Measurements from ENCODE around the gene CR1.
"Not testable (repeated sequence)": the region's sequence is repeated elsewhere in the genome, so short reads cannot be mapped to it uniquely, and the experiment has no call there.

Gene CR1

GRCh38 chr1:207581496-207582153 lies 85.7 kb downstream of the CR1 start:
- DNase-seq: no peak

- not testable (repeated sequence) for DNase-seq
These were observed 93.5 kb downstream of the CR1 start for GRCh38 chr1:207589506-207589905.

DNA sequence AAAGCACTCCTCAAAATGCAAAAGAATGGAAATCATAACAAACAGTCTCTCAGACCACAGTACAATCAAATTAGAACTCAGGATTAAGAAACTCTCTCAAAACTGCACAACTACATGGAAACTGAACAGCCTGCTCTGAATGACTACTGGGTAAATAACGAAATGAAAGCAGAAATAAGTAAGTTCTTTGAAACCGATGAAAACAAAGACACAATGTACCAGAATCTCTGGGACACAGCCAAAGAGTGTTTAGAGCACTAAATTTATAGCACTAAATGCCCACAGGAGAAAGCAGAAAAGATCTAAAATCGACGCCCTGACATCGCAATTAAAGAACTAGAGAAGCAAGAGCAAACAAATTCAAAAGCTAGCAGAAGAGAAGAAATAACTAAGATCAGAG lies 95.2 kb downstream of the CR1 start:
- DNase-seq: peak in 1 of 56 donors; percentile 3

DNA sequence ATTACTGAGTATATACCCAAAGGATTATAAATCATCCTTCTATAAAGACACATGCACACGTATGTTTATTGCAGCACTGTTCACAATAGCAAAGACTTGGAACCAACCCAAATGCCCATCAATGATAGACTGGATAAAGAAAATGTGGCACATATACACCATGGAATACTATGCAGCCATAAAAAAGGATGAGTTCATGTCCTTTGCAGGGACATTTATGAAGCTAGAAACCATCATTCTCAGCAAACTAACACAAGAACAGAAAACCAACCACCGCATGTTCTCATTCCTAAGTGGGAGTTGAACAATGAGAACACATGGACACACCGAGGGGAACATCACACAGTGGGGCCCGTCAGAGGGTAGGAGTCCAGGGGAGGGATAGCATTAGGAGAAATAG lies 98.1 kb downstream of the CR1 start:
- not testable (repeated sequence) for DNase-seq

- no peak for DNase-seq
These were observed 107.8 kb downstream of the CR1 start for GRCh38 chr1:207603777-207604176.

GRCh38 chr1:207605444-207606361 lies 109.7 kb downstream of the CR1 start:
- DNase-seq: no peak

DNA sequence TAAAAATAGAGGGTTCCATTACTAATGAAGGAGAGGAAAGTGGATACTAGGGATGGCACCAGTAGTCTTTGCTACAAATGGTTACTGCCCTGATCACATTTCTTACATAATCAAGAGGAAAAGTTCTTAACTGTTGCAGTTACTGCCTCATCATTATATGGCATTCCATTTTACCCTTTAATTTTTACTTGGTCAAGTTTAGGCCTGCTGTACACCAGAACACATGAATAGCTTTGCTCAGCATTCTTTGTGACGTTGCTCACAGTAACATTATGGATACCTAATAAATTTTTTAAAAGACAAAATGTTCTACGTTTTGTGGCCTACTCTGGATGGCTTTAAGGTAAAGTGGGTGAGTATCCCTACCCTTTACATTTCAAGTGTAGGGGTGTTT lies 110.4 kb downstream of the CR1 start:
- no peak for DNase-seq

DNA sequence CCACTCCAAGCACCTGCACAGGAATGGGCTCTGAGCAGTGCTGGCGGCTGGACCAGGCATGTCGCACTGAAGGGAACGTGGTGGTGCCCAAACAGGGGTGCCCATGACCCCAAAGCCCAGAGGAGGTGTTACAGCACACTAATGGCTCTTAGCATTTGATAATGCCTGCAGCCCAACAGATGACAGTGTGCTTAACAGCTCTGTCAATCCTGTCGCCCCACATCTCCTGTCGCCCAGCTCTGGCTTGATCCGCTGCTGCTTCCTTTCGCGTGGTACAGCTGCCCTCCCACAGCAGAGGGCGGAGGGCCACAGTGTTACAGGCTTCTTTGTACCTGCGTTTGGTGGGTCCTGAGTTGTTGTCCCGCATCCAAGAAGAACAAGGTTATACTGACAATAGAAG lies 116.8 kb downstream of the CR1 start:
- DNase-seq: no peak

- peak in 20 of 56 donors; percentile 1 to 31 (median 5) for DNase-seq
These were observed 124.0 kb downstream of the CR1 start for GRCh38 chr1:207619871-207620542.

DNA sequence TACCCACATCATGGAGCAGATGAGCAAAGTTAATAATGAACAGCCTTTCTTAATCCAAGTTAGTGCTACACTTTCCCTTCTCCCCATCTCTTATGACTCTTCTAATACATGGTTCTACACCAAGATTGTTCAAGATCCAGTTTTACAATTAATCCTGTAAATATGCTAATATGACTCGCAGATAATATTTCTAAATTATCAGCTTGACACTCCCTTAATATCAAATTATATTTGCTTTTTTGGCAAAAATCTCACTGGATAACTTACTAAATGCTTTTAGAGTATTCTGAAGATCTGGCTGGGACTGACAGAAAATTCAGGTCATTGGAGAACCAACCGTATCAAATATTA lies 124.6 kb downstream of the CR1 start:
- no peak for DNase-seq

DNA sequence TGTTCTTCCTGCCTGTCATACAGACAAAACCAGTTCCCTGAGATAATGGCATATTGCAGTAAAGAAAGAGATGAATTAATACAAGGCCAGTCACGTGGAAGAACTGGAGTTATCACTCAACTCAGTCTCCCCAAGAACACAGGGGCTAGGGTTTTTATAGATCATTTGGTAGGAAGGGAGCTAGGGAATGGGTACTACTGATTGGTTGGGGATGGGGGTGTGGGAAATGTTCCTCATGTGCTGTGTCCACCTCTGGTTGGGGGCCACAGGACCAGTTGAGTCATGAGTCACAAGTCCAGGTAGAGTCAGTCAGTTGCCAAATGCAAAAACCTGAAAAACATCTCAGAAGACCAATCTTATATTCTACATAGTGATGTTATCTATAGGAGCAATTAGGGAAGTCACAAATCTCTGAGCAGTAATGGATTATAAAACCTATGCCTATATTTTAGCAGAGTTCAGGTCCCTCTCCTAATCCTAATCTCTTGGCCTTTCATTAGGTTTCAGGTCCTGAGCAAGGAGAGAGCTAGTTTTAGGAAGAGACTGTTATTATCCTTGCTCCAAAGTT lies 129.6 kb downstream of the CR1 start:
- DNase-seq: not testable (repeated sequence)

GRCh38 chr1:207626972-207627337 lies 131.0 kb downstream of the CR1 start:
- no peak for DNase-seq

DNA sequence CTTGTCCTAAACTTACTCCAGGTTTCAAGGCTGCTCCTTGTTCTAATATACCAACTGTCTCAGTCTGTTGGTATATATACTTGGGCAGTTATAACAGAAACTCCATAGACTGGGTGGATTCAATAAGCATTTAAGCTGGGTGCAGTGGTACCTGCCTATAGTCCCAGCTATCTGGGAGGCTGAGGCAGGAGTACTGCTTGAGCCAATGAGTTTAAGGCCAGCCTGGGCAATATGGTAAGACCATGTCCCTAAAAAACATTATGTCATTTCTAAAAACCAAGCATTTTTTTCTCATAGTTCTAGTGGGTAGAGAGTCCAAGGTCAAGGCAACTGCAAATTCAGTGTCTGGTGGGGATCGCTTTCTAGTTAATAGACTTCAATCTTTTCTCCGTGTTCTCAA lies 131.5 kb downstream of the CR1 start:
- DNase-seq: no peak

GRCh38 chr1:207628776-207629175 lies 132.8 kb downstream of the CR1 start:
- no peak for DNase-seq

- DNase-seq: no peak
These were observed 135.2 kb downstream of the CR1 start for GRCh38 chr1:207631137-207631536.

DNA sequence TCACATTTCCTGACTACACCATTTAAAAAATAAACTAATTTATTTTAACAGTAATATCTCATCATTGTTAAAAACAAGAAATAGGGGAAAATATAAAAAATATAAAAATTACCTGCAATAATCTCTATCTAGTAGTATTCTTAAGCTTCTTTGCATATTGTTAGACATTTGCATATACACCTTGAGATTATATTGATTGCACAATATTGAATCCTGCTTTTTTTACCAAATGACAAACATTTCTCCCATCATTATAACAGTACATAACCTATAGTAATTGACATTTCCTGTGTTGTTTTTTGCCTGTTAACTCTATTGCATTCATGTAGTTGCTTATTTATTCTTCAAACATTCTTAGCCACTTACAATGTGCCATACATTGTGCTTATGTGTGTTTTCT lies 137.3 kb downstream of the CR1 start:
- no peak for DNase-seq

DNA sequence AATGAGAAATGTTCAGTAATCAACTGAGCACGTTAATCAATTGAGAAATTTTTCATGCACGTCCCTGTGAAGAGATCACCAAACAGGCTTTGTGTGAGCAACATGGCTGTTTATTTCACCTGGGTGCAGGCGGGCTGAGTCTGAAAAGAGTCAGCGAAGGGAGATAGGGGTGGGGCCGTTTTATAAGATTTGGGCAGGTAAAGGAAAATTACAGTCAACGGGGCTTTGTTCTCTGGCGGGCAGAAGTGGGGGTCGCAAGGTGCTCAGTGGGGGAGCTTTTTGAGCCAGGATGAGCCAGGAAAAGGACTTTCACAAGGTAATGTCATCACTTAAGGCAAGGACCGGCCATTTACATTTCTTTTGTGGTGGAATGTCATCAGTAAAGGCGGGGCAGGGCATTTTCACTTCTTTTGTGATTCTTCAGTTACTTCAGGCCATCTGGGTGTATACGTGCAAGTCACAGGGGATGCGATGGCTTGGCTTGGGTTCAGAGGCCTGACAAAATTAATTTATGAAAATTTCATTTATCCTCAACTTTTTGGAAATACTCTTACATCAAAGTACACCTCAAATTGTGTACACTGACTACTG lies 137.8 kb downstream of the CR1 start:
- not testable (repeated sequence) for DNase-seq

DNA sequence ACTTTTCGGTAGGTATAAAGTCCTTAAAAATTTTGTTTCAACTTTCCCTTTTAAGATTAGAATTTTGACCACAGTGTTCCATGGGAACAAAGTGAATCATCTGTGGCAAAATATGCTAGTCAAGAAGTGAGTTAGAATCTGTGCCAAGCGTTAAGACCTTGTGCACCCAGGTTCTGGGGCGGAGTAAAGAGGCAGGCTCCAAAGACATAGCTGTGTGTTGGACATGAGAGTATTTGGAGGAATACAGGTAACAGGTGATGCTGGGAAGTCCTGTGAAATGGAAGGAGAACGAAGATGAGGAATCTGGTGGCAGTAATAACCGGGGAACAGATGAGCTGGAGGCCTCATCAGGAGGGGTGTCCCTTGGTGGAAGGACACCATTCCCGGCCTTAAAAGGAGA lies 138.3 kb downstream of the CR1 start:
- not testable (repeated sequence) for DNase-seq

GRCh38 chr1:207635569-207636186 lies 139.7 kb downstream of the CR1 start:
- not testable (repeated sequence) for DNase-seq

- peak in 38 of 56 donors; percentile 1 to 72 (median 22) for DNase-seq
These were observed 142.7 kb downstream of the CR1 start for GRCh38 chr1:207638487-207639145.

Data from nucleus accumbens (tissue), 56 donors.